ENCODE results near the gene HYAL4. TPM values are rescaled to one million over a fixed set of nuclear protein-coding genes. Genes with fewer than 3 reads are reported as not detected.

Gene HYAL4
- total RNA-seq, 4 donors from 2014 or later, result 1.3 to 3.0 TPM; not detected in 2

DNA sequence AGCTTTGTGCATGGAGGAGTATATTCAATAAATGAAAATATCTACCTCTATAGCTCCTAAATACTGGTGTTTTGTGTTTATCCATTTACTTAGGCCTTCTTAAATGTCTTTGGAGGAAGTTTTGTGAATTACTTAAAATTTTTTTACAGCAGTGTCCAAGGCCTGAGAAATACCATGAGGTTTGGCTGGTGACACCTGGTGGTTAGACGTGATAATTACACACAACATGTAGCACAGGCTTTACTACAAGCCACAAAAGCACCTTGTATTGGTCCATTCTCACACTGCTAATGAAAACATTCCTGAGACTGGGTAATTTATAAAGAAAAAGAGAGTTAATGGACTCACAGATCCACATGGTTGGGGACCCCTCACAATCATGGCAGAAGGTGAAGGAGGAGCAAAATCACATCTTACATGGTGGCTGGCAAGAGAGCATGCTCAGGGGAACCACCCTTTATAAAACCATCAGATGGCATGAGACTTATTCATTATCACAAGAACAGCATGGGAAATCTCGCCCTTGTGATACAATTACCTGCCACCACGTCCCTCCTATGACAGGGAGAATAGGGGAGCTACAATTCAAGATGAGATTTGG, 20.6 kb downstream of the HYAL4 start:
- Histone ChIP-seq H3K4me1 (no peaks in the 10 kb centered on the region), H3K36me3 (no peaks in the 10 kb centered on the region), H3K9me3 (no peaks in the 10 kb centered on the region), H3K27me3 (no peaks in the 10 kb centered on the region), H3K27ac (no peak overlapping the region), H3K4me3 (no peak overlapping the region)
- 6 to 10% methylated on average over 3 of the region's 3 CpGs for WGBS, 2 donors
- intact Hi-C loops (cut with DNase I), result loop anchor here (10.0 kb wide), 1 partner anchor 71 kb away; no protein-coding TSS in a partner anchor
- TF ChIP-seq, protein P1, sequence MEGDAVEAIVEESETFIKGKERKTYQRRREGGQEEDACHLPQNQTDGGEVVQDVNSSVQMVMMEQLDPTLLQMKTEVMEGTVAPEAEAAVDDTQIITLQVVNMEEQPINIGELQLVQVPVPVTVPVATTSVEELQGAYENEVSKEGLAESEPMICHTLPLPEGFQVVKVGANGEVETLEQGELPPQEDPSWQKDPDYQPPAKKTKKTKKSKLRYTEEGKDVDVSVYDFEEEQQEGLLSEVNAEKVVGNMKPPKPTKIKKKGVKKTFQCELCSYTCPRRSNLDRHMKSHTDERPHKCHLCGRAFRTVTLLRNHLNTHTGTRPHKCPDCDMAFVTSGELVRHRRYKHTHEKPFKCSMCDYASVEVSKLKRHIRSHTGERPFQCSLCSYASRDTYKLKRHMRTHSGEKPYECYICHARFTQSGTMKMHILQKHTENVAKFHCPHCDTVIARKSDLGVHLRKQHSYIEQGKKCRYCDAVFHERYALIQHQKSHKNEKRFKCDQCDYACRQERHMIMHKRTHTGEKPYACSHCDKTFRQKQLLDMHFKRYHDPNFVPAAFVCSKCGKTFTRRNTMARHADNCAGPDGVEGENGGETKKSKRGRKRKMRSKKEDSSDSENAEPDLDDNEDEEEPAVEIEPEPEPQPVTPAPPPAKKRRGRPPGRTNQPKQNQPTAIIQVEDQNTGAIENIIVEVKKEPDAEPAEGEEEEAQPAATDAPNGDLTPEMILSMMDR (IDR thresholded peaks at IDR 0.05), result peak; percentile 54 to 83 (median 72)
- TF ChIP-seq POLR2A (IDR thresholded peaks at IDR 0.05), result no peak
- DNase-seq, result no peak

- no peaks in the 10 kb centered on the region for H3K9me3 ChIP-seq
- H3K4me3 ChIP-seq, result no peak overlapping the region
- intact Hi-C loops (cut with DNase I), result loop anchor here (10.0 kb wide), 1 partner anchor 72 kb away; no protein-coding TSS in a partner anchor
- H3K27ac ChIP-seq, result no peak overlapping the region
- 65 to 70% methylated on average over 1 of the region's 1 CpG for WGBS, 2 donors
- TF ChIP-seq, protein P1 (IDR thresholded peaks at IDR 0.05), result no peak
- no peak for TF ChIP-seq POLR2A (IDR thresholded peaks at IDR 0.05)
- H3K4me1 ChIP-seq, result no peaks in the 10 kb centered on the region
- no peak for DNase-seq
- H3K36me3 ChIP-seq, result no peaks in the 10 kb centered on the region
- H3K27me3 ChIP-seq, result no peaks in the 10 kb centered on the region
These were observed 22.3 kb downstream of the HYAL4 start for GRCh38 chr7:123867225-123867624.

- 14 to 16% methylated on average over 7 of the region's 7 CpGs for WGBS, 2 donors
- DNase-seq, result no peak
- TF ChIP-seq POLR2A (IDR thresholded peaks at IDR 0.05), result no peak
- TF ChIP-seq, protein P1 (IDR thresholded peaks at IDR 0.05), result peak in 4 of 6 experiments; percentile 23 to 51 (median 34)
- Histone ChIP-seq H3K4me1 (no peaks in the 10 kb centered on the region), H3K27me3 (peaks cover 0 to 3% (median 0%) of the 10 kb centered on the region in 4 donors), H3K4me3 (no peak overlapping the region), H3K36me3 (no peaks in the 10 kb centered on the region), H3K9me3 (no peaks in the 10 kb centered on the region), H3K27ac (no peak overlapping the region)
- intact Hi-C loops (cut with DNase I), result no loop called here
These were observed 27.3 kb downstream of the HYAL4 start for GRCh38 chr7:123871998-123872867.

GRCh38 chr7:123872908-123873307, 27.9 kb downstream of the HYAL4 start:
- Histone ChIP-seq H3K27ac (no peak overlapping the region), H3K4me1 (no peaks in the 10 kb centered on the region), H3K4me3 (no peak overlapping the region), H3K9me3 (no peaks in the 10 kb centered on the region), H3K27me3 (peaks cover 0 to 3% (median 0%) of the 10 kb centered on the region in 4 donors), H3K36me3 (no peaks in the 10 kb centered on the region)
- intact Hi-C loops (cut with DNase I), result no loop called here
- no peak for DNase-seq
- TF ChIP-seq, protein P1 (IDR thresholded peaks at IDR 0.05), result no peak
- no peak for TF ChIP-seq POLR2A (IDR thresholded peaks at IDR 0.05)
- 63 to 71% methylated on average over 4 of the region's 4 CpGs for WGBS, 2 donors
